SK-N-SH (cell line): Measurements from ENCODE around the gene FBN2. TPM values are rescaled to one million over a fixed set of nuclear protein-coding genes. Genes with fewer than 3 reads are reported as not detected.

Experiments used
- CTCF ChIA-PET: fragments of 300-600, 350-600 bp; formaldehyde crosslinking; extraction: SDS; loops from one replicate; lab custom pipeline; 2021; lab: Yijun Ruan, JAX
- POLR2A ChIA-PET: fragments of 350-600 bp; sonication (Branson Sonifier 250); formaldehyde crosslinking; extraction: SDS; loops from one replicate; lab custom pipeline; 2020; ENCODE audit warnings: antibody characterized with exemption, inconsistent platforms; lab: Yijun Ruan, JAX
- DNase-seq: peaks from one replicate; pipeline ENCODE4 v3.0.0; 2012
- H2AFZ ChIP-seq: fragments of 200-600 bp; sonication (generic); 2 replicates; pipeline ENCODE4 v1.8.1; 2016; ENCODE audit warnings: antibody characterized with exemption, mild to moderate bottlenecking, low read depth
- H3F3A ChIP-seq: fragments of 200-600 bp; sonication (generic); replicated peaks from 2 replicates; pipeline ENCODE3; 2016; ENCODE audit warnings: antibody characterized with exemption, mild to moderate bottlenecking; ENCODE audit not compliant: insufficient read depth
- H3K27ac ChIP-seq, 2 experiments: fragments of 200-500 bp in 1 of 2; fragments of 200-600 bp in 1 of 2; sonication (Bioruptor generic) in 1 of 2; sonication (generic), shearing (Covaris generic) in 1 of 2; 2 replicates each; pipeline versions ENCODE4 v1.5.1 to v1.6.1; 2014 to 2016; ENCODE audit warnings: low read depth in 2 of 2, inconsistent platforms in 1 of 2, low read length in 1 of 2, mild to moderate bottlenecking in 1 of 2, mixed read lengths in 1 of 2
- H3K27me3 ChIP-seq: fragments of 200-600 bp; sonication (generic), shearing (Covaris generic); 2 replicates; pipeline ENCODE4 v1.6.1; 2016; ENCODE audit warnings: mixed run types; ENCODE audit not compliant: insufficient read depth
- H3K36me3 ChIP-seq, 2 experiments: fragments of 200-500 bp in 1 of 2; fragments of 200-600 bp in 1 of 2; sonication (Bioruptor generic) in 1 of 2; sonication (generic) in 1 of 2; replicated peaks in 1 of 2; 2 replicates each; pipeline versions ENCODE3 to v1.5.1; 2014 to 2016; ENCODE audit warnings: low read length in 1 of 2, mild to moderate bottlenecking in 1 of 2; ENCODE audit not compliant: insufficient read depth in 2 of 2, control insufficient read depth in 1 of 2
- H3K4me1 ChIP-seq, 2 experiments: fragments of 200-500 bp in 1 of 2; fragments of 200-600 bp in 1 of 2; sonication (Bioruptor generic) in 1 of 2; sonication (generic), shearing (Covaris generic) in 1 of 2; 2 replicates each; pipeline versions ENCODE4 v1.5.1 to v1.6.1; 2014 to 2016; ENCODE audit warnings: low read depth in 1 of 2, low read length in 1 of 2, mixed run types in 1 of 2; ENCODE audit not compliant: insufficient read depth in 2 of 2, control insufficient read depth in 1 of 2
- H3K4me2 ChIP-seq: fragments of 200-600 bp; sonication (generic), shearing (Covaris generic); 2 replicates; pipeline ENCODE4 v1.6.1; 2017; ENCODE audit warnings: mixed run types
- H3K4me3 ChIP-seq, 2 experiments: fragments of 200-500 bp in 1 of 2; fragments of 200-600 bp in 1 of 2; sonication (Bioruptor generic) in 1 of 2; sonication (generic), shearing (Covaris generic) in 1 of 2; 2 replicates each; pipeline versions ENCODE4 v1.5.1 to v1.8.1; 2014 to 2016; ENCODE audit warnings: low read depth in 2 of 2, inconsistent platforms in 1 of 2, low read length in 1 of 2, mild to moderate bottlenecking in 1 of 2, mixed read lengths in 1 of 2, moderate library complexity in 1 of 2
- H3K79me2 ChIP-seq: fragments of 200-600 bp; sonication (generic); 2 replicates; pipeline ENCODE4 v1.8.1; 2017; ENCODE audit warnings: mild to moderate bottlenecking; ENCODE audit not compliant: insufficient read depth
- H3K9ac ChIP-seq: fragments of 200-600 bp; sonication (generic); 2 replicates; pipeline ENCODE4 v1.6.1; 2017; ENCODE audit warnings: mixed run types
- H3K9me2 ChIP-seq: fragments of 200-600 bp; sonication (generic); 2 replicates; pipeline ENCODE4 v1.6.1; 2017; ENCODE audit warnings: mixed run types
- H3K9me3 ChIP-seq: fragments of 200-600 bp; sonication (generic); 2 replicates; pipeline ENCODE4 v1.6.1; 2017; ENCODE audit warnings: mixed run types, mild to moderate bottlenecking, moderate library complexity
- H4K20me1 ChIP-seq: fragments of 200-600 bp; sonication (generic); 2 replicates; pipeline ENCODE4 v1.6.1; 2017; ENCODE audit warnings: mild to moderate bottlenecking, mixed run types; ENCODE audit not compliant: insufficient read depth
- JUND ChIP-seq: IDR thresholded peaks from 2 replicates; pipeline ENCODE4 v1.4.0; 2012
- TAF1 ChIP-seq: IDR thresholded peaks from 2 replicates; pipeline ENCODE4 v1.6.1; 2012; ENCODE audit warnings: low read depth, mild to moderate bottlenecking, low read length, moderate library complexity, borderline replicate concordance
- polyA plus RNA-seq, 3 experiments: library from polyadenylated mRNA; depleted of rRNA; stranded (reverse); fragments of >200 nt; gene quantifications; 2 replicates each; pipeline ENCODE4 v1.2.3, GENCODE V29; 2012
- small RNA-seq, 7 experiments: library from RNA; depleted of rRNA; stranded (forward); fragments of <200 nt; gene quantifications; one replicate each; pipeline ENCODE3, GENCODE V24; 2012
- TF ChIP-seq, protein P1 (sequence below): IDR thresholded peaks from 2 replicates; pipeline ENCODE4; 2012

The FBN2 gene
- polyA plus RNA-seq, 1 of the 3 experiments (the other 2 are of a cell fraction), result 2.2 TPM

DNA sequence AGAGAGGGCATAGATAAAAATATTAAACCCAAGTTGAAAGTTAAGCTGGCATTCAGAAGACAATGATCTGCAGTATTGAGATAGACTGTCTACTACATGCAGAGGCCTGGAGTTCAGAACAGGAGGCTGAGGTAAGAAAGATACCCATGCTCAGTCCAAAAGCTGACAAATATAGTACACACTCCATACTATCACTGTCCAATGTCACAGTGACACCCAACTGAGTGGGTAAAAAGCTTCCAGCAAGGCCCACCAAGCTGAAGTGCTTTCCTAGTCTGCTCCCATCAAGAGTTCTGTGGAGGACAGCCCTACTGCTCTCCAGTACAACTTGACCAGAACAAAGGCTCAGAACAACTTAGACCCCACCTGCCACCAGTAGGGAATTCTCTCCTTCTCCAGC is 329.6 kb downstream of the FBN2 start:
- ChIA-PET POLR2A (no interaction called here), CTCF (interaction anchor here (0.7 to 1.4 kb wide), 3 partner anchors 8 to 644 kb away, joined by 3 to 5 read pairs (median 3); no protein-coding TSS in a partner anchor)
- Histone ChIP-seq H4K20me1 (no peaks in the 10 kb centered on the region), H3K9me2 (no peaks in the 10 kb centered on the region), H3K4me3 (no peak overlapping the region), H3K79me2 (no peaks in the 10 kb centered on the region), H3K27me3 (no peaks in the 10 kb centered on the region; the same call in 1 of the 2 replicates), H2AFZ (no peak overlapping the region), H3K9me3 (no peaks in the 10 kb centered on the region), H3K27ac (no peak overlapping the region), H3K4me1 (no peaks in the 10 kb centered on the region), H3K4me2 (no peak overlapping the region), H3K36me3 (no peaks in the 10 kb centered on the region), H3K9ac (no peak overlapping the region), H3F3A (no peaks in the 10 kb centered on the region)
- TF ChIP-seq TAF1 (no peak), JUND (no peak)
- TF ChIP-seq, protein P1, sequence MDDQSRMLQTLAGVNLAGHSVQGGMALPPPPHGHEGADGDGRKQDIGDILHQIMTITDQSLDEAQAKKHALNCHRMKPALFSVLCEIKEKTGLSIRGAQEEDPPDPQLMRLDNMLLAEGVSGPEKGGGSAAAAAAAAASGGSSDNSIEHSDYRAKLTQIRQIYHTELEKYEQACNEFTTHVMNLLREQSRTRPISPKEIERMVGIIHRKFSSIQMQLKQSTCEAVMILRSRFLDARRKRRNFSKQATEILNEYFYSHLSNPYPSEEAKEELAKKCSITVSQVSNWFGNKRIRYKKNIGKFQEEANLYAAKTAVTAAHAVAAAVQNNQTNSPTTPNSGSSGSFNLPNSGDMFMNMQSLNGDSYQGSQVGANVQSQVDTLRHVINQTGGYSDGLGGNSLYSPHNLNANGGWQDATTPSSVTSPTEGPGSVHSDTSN, result no peak
- DNase-seq, result no peak

Small RNA genes within 50 kb of the gene (small RNA-seq; reads per million reads assigned to genes)
- 0 reads per million in 7 experiments for gene RF00019
